HL-60 (cell line): Measurements from ENCODE around the gene RBM23.
A peak's percentile ranks its signal among the peaks of the same experiment; 100 is the strongest.
"Not testable (repeated sequence)": the region's sequence is repeated elsewhere in the genome, so short reads cannot be mapped to it uniquely, and the experiment has no call there.

Source experiments
- DNase-seq, 2 experiments: peaks; one replicate each; pipeline ENCODE4 v3.0.0-alpha.2; 2010 to 2020; ENCODE audit warnings: low read depth in 1 of 2, low spot score in 1 of 2
- H3K27ac ChIP-seq: fragments of 250-450 bp; sonication (Bioruptor Pico); replicated peaks from 2 replicates; pipeline ENCODE4 v1.5.1; 2020; ENCODE audit warnings: mild to moderate bottlenecking, moderate library complexity
- H3K27me3 ChIP-seq: fragments of 250-450 bp; sonication (Bioruptor Pico); 2 replicates; pipeline ENCODE4 v1.5.1; 2021; ENCODE audit warnings: mild to moderate bottlenecking, moderate library complexity; ENCODE audit not compliant: insufficient read depth, poor library complexity, severe bottlenecking
- H3K4me3 ChIP-seq: replicated peaks from 2 replicates; pipeline ENCODE4 v1.5.1; 2011; ENCODE audit warnings: mild to moderate bottlenecking, control low read depth, low read length; ENCODE audit not compliant: insufficient read depth
- GABPA ChIP-seq: IDR thresholded peaks from 2 replicates; pipeline ENCODE4 v1.6.1; 2012; ENCODE audit warnings: low read depth
- POLR2AphosphoS5 ChIP-seq: IDR thresholded peaks from 2 replicates; pipeline ENCODE4 v1.6.1; 2012; ENCODE audit warnings: low read depth
- SPI1 ChIP-seq: IDR thresholded peaks from 2 replicates; pipeline ENCODE4 v1.6.1; 2012; ENCODE audit warnings: low read depth, mild to moderate bottlenecking, borderline replicate concordance
- TF ChIP-seq, protein P1 (sequence below): IDR thresholded peaks from 2 replicates; pipeline ENCODE4 v1.6.1; 2012; ENCODE audit warnings: low read depth; ENCODE audit not compliant: insufficient replicate concordance
- TF ChIP-seq, protein P2 (sequence below): IDR thresholded peaks from one replicate; pipeline ENCODE4 v1.5.1; 2011; ENCODE audit warnings: low read length, control low read depth, inconsistent platforms; ENCODE audit not compliant: insufficient read depth

Gene RBM23

DNA sequence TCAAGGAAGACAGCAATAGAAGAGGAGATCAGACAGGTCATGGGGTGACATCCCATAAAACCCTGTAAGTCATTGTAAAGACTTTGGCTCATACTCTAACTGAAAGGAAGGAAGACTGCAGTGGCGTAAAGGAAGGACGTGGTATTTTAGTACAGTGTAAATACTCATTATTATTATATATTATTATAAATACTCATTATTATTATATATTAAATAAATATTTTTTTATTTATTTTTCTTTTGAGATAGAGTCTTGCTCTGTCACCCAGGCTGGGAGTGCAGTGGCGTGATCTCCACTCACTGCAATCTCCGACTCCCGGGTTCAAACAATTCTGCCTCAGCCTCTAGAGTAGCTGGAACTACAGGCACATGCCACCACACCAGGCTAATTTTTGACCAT, 62.5 kb downstream of the RBM23 start:
- Histone ChIP-seq H3K27ac (no peak overlapping the region), H3K27me3 (no peaks in the 10 kb centered on the region), H3K4me3 (no peak overlapping the region)
- TF ChIP-seq POLR2AphosphoS5 (no peak), GABPA (no peak), SPI1 (no peak)
- no peak for DNase-seq

DNA sequence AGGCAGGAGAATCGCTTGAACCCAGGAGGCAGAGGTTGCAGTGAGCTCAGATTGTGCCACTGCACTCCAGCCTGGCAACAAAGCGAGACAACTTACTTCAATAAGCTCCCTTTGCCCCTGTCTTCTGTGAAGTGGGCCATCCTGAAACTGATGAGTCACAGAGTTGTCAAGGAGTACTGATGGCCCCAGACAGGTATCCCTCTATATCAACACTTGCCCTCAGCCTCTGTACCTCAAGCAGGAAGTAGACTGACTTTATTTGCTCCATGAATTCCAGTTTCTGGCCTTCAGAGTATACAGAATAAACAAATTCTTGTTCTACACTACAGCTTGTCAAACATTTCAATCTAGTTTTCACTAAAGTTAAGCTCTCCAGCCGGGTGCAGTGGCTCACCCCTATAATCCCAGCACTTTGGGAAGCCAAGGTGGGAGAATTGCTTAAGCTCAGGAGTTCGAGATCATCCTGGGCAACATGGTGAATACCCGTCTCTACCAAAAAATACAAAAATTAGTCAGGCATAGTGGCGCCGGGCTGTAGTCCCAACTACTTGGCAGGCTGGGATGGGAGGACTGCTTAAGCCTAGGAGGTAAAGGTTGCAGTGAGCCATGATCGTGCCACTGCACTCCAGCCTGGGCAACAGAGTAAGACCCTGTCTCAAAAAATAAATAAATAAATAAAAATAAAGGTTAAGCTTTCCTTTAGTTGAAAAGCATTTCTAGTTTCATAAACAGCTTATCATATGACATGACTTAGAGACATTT, 63.8 kb downstream of the RBM23 start:
- no peak for DNase-seq
- TF ChIP-seq, protein P1, sequence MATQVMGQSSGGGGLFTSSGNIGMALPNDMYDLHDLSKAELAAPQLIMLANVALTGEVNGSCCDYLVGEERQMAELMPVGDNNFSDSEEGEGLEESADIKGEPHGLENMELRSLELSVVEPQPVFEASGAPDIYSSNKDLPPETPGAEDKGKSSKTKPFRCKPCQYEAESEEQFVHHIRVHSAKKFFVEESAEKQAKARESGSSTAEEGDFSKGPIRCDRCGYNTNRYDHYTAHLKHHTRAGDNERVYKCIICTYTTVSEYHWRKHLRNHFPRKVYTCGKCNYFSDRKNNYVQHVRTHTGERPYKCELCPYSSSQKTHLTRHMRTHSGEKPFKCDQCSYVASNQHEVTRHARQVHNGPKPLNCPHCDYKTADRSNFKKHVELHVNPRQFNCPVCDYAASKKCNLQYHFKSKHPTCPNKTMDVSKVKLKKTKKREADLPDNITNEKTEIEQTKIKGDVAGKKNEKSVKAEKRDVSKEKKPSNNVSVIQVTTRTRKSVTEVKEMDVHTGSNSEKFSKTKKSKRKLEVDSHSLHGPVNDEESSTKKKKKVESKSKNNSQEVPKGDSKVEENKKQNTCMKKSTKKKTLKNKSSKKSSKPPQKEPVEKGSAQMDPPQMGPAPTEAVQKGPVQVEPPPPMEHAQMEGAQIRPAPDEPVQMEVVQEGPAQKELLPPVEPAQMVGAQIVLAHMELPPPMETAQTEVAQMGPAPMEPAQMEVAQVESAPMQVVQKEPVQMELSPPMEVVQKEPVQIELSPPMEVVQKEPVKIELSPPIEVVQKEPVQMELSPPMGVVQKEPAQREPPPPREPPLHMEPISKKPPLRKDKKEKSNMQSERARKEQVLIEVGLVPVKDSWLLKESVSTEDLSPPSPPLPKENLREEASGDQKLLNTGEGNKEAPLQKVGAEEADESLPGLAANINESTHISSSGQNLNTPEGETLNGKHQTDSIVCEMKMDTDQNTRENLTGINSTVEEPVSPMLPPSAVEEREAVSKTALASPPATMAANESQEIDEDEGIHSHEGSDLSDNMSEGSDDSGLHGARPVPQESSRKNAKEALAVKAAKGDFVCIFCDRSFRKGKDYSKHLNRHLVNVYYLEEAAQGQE: no peak
- TF ChIP-seq, protein P2, sequence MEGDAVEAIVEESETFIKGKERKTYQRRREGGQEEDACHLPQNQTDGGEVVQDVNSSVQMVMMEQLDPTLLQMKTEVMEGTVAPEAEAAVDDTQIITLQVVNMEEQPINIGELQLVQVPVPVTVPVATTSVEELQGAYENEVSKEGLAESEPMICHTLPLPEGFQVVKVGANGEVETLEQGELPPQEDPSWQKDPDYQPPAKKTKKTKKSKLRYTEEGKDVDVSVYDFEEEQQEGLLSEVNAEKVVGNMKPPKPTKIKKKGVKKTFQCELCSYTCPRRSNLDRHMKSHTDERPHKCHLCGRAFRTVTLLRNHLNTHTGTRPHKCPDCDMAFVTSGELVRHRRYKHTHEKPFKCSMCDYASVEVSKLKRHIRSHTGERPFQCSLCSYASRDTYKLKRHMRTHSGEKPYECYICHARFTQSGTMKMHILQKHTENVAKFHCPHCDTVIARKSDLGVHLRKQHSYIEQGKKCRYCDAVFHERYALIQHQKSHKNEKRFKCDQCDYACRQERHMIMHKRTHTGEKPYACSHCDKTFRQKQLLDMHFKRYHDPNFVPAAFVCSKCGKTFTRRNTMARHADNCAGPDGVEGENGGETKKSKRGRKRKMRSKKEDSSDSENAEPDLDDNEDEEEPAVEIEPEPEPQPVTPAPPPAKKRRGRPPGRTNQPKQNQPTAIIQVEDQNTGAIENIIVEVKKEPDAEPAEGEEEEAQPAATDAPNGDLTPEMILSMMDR: no peak
- TF ChIP-seq GABPA: no peak
- no peak for TF ChIP-seq SPI1
- H3K27me3 ChIP-seq: no peaks in the 10 kb centered on the region
- no peak overlapping the region for H3K27ac ChIP-seq
- H3K4me3 ChIP-seq: no peak overlapping the region

DNA sequence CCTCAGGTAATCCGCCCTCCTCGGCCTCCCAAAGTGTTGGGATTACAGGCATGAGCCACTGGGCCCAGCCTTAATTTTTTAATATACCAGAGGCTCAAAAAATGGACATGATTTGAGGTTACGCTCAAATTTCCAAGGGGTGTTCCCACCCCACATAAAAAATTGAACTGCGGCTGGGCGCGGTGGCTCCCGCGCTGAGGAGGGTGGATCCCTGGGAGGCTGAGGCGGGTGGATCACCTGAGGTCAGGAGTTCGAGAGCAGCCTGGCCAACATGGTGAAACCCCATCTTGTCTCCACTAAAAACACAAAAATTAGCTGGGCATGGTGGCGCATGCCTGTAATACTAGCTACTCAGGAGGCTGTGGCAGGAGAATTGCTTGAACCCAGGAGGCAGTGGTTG, 64.7 kb downstream of the RBM23 start:
- not testable (repeated sequence) for DNase-seq, H3K4me3 ChIP-seq, H3K27ac ChIP-seq, H3K27me3 ChIP-seq

DNA sequence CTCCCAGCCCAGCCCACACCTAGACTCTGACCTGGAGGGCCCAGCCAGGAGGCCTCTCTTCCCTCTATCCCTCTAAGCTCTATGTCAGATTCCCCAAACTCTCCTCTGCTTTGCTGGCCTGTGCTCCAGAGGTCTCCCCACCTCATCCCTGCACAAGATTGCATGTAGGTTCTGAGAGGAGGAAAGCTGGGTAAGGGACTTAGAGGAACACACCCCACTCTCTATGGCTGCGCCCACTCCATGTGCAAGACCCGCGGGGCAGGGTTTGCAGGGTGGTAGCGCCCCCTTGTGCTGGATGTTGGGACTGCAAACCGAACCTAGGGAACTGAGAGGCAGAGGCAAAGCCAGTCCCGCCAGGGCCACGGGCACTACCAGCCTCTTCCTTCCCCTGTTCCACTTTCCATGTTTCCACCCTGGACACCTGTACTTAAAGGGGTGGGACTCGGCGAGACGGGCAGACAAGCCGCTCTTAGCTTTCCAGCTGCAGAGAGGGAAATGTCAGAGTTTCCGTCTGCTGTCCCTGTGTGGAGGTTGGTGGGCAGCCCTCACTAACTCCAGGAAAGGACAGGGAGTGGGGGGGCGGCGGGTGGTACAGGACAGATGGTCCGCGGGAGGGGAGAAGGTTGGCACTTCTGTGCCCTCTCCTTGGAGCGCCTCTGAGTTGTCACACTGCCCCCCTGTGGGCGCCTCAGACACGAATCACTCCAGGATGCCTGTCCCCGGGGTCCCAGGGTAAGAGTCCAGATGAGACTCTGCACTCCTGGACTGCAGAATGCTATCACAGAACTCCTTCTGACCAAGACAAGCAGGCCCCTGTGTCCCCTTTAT, 65.8 kb downstream of the RBM23 start:
- TF ChIP-seq, protein P2: peak; percentile 92
- TF ChIP-seq GABPA: no peak
- TF ChIP-seq SPI1: peak; percentile 22; the same call in 1 of the 2 replicates
- DNase-seq: peak; percentile 80 to 89
- H3K27ac ChIP-seq: peak overlapping the region; percentile 53
- H3K27me3 ChIP-seq: no peaks in the 10 kb centered on the region
- H3K4me3 ChIP-seq: peak overlapping the region; percentile 33

DNA sequence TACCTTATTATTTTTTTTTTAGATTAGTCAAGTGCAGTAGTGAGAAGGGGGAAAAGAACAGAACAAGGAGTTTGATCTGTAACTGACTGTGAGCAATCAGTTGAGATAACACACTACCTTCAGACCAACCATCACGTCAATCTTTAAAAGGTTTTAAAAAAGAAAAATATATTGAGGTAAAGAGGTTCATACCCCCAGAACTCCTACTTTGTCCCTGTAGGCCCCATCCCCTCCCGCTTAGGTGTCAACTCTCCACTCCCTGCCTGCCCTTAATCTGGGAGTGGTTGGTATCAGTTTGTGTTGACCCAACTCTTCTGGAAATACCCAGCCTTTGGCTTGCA, 66.4 kb downstream of the RBM23 start:
- H3K4me3 ChIP-seq: no peak overlapping the region
- TF ChIP-seq POLR2AphosphoS5 (no peak), GABPA (no peak), SPI1 (no peak)
- TF ChIP-seq, protein P1: no peak
- TF ChIP-seq, protein P2: no peak
- no peak overlapping the region for H3K27ac ChIP-seq
- DNase-seq: no peak
- no peaks in the 10 kb centered on the region for H3K27me3 ChIP-seq

DNA sequence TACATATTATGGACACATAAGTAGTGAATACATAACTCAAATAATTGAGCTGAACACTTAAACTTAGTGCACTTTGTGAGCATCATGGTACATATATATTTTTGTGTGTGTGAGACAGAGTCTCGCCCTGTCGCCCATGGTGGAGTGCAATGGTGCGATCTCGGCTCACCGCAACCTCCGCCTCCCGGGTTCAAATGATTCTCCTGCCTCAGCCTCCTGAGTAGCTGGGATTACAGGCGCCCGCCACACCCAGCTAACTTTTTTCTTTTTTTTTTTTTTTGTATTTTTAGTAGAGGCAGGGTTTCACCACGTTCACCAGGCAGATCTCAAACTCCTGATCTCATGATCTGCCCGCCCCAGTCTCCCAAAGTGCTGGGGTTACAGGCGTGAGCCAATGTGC, 66.8 kb downstream of the RBM23 start:
- H3K27ac ChIP-seq, H3K4me3 ChIP-seq, DNase-seq, H3K27me3 ChIP-seq: not testable (repeated sequence)
